OCI-LY7 (cell line): Measurements from ENCODE around the gene PAQR5. TPM values are rescaled to one million over a fixed set of nuclear protein-coding genes. Genes with fewer than 3 reads are reported as not detected.

Experiments used
- BruUV-seq: library from RNA; stranded (reverse); fragments of 400-500 nt; replicated peaks from 2 replicates; lab custom pipeline; 2021; lab: Mats Ljungman, UMichigan
- CTCF ChIA-PET: fragments of 300-600 bp; sonication (Branson Sonifier 250); formaldehyde crosslinking; loops from one replicate; lab custom pipeline; 2022; ENCODE audit warnings: antibody characterized with exemption; ENCODE audit not compliant: unreplicated experiment; lab: Charles Lee
- POLR2A ChIA-PET: fragments of 300-600 bp; sonication (Branson Sonifier 250); formaldehyde crosslinking; loops from one replicate; lab custom pipeline; 2022; ENCODE audit warnings: antibody characterized with exemption; lab: Charles Lee
- DNase-seq: peaks from one replicate; pipeline ENCODE4 v3.0.0-alpha.2; 2015; ENCODE audit warnings: low spot score
- H2AFZ ChIP-seq: fragments of 200-600 bp; sonication (generic), shearing (Covaris generic); 2 replicates; pipeline ENCODE4 v1.6.1; 2014; ENCODE audit warnings: mild to moderate bottlenecking, antibody characterized with exemption, low read length, moderate library complexity
- H3K27ac ChIP-seq: fragments of 200-600 bp; sonication (generic); 2 replicates; pipeline ENCODE4 v1.5.1; 2014; ENCODE audit warnings: mixed run types, low read depth, mild to moderate bottlenecking, moderate library complexity, low read length, inconsistent platforms; ENCODE audit not compliant: poor library complexity, severe bottlenecking
- H3K36me3 ChIP-seq: fragments of 200-600 bp; sonication (generic); 2 replicates; pipeline ENCODE4 v1.6.1; 2014; ENCODE audit warnings: mild to moderate bottlenecking, antibody characterized with exemption, low read length, moderate library complexity, mixed read lengths; ENCODE audit not compliant: insufficient read depth
- H3K4me1 ChIP-seq: fragments of 200-600 bp; sonication (generic); 2 replicates; pipeline ENCODE4 v1.5.1; 2014; ENCODE audit warnings: mild to moderate bottlenecking, low read length; ENCODE audit not compliant: insufficient read depth, poor library complexity, severe bottlenecking
- H3K4me2 ChIP-seq: fragments of 200-600 bp; sonication (generic); 2 replicates; pipeline ENCODE4 v1.6.1; 2014; ENCODE audit warnings: mild to moderate bottlenecking, low read length
- H3K4me3 ChIP-seq: fragments of 200-600 bp; sonication (generic); 2 replicates; pipeline ENCODE4 v1.5.1; 2014; ENCODE audit warnings: mild to moderate bottlenecking, low read depth, low read length; ENCODE audit not compliant: poor library complexity, severe bottlenecking
- H3K79me2 ChIP-seq: fragments of 200-600 bp; sonication (generic); 2 replicates; pipeline ENCODE4 v1.6.1; 2016; ENCODE audit warnings: low read depth, mild to moderate bottlenecking, low read length, moderate library complexity, mixed read lengths; ENCODE audit not compliant: insufficient read depth
- H3K9me2 ChIP-seq: fragments of 200-600 bp; sonication (generic); 2 replicates; pipeline ENCODE4 v1.6.1; 2016; ENCODE audit warnings: mild to moderate bottlenecking, low read length, mixed read lengths; ENCODE audit not compliant: insufficient read depth
- H3K9me3 ChIP-seq: fragments of 200-600 bp; sonication (generic); 2 replicates; pipeline ENCODE4 v1.6.1; 2014; ENCODE audit warnings: mild to moderate bottlenecking, mixed run types, low read length, mixed read lengths
- H4K20me1 ChIP-seq: fragments of 200-600 bp; sonication (generic); 2 replicates; pipeline ENCODE4 v1.6.1; 2014; ENCODE audit warnings: mild to moderate bottlenecking, antibody characterized with exemption, low read length, moderate library complexity, mixed read lengths; ENCODE audit not compliant: insufficient read depth
- CTCF ChIP-seq: fragments of 200-600 bp; sonication (generic); conservative IDR thresholded peaks from 2 replicates; pipeline ENCODE4 v1.5.1; 2014; ENCODE audit warnings: mild to moderate bottlenecking, antibody characterized with exemption, low read length, moderate library complexity, mixed read lengths
- EZH2phosphoT487 ChIP-seq: fragments of 200-600 bp; sonication (generic); IDR thresholded peaks from 2 replicates; pipeline ENCODE4 v1.6.1; 2018; ENCODE audit warnings: low read depth, borderline replicate concordance, mild to moderate bottlenecking, mixed run types, antibody characterized with exemption, low read length, moderate library complexity, mixed read lengths
- intact Hi-C: fragments of 100-400 bp; cut with micrococcal nuclease; formaldehyde crosslinking; loops from one replicate; pipeline ENCODE4 v1.10.0; 2022; ENCODE audit not compliant: unreplicated experiment
- total RNA-seq, 2 experiments: library from RNA; depleted of rRNA in 1 of 2; stranded (reverse); fragments of >200 nt in 1 of 2; shearing (Covaris generic) in 1 of 2; gene quantifications; 2 replicates each; pipeline ENCODE4 v1.2.3, GENCODE V29; 2014 to 2022

PAQR5 gene
- total RNA-seq, 2 experiments from 2014 or later = not detected

- no peak for DNase-seq
- H3K4me1 ChIP-seq = no peaks in the 10 kb centered on the region
- H3K9me3 ChIP-seq = no peaks in the 10 kb centered on the region
- H2AFZ ChIP-seq = no peak overlapping the region
- H3K4me2 ChIP-seq = no peak overlapping the region
- intact Hi-C loops = no loop called here
- ChIA-PET POLR2A (no interaction called here), CTCF (no interaction called here)
- no peak overlapping the region for H3K27ac ChIP-seq
- H3K9me2 ChIP-seq = no peaks in the 10 kb centered on the region
- no peak for TF ChIP-seq EZH2phosphoT487
- no peak for TF ChIP-seq CTCF
- H4K20me1 ChIP-seq = no peaks in the 10 kb centered on the region
- no peak overlapping the region for H3K4me3 ChIP-seq
- H3K79me2 ChIP-seq = no peaks in the 10 kb centered on the region
- BruUV-seq = no TSS peak
- no peaks in the 10 kb centered on the region for H3K36me3 ChIP-seq
These were observed 914 bp upstream of the PAQR5 start for GRCh38 chr15:69297642-69298353.

- Histone ChIP-seq H2AFZ (no peak overlapping the region), H4K20me1 (no peaks in the 10 kb centered on the region), H3K36me3 (no peaks in the 10 kb centered on the region), H3K4me1 (no peaks in the 10 kb centered on the region), H3K4me2 (no peak overlapping the region), H3K4me3 (no peak overlapping the region), H3K9me3 (no peaks in the 10 kb centered on the region), H3K9me2 (no peaks in the 10 kb centered on the region), H3K27ac (no peak overlapping the region), H3K79me2 (no peaks in the 10 kb centered on the region)
- no peak for DNase-seq
- TF ChIP-seq CTCF (no peak), EZH2phosphoT487 (no peak)
- CTCF ChIA-PET = no interaction called here
- BruUV-seq = no TSS peak
- POLR2A ChIA-PET = no interaction called here
- intact Hi-C loops = no loop called here
These were observed 387 bp upstream of the PAQR5 start for GRCh38 chr15:69298354-69298696.

GRCh38 chr15:69299451-69299886 lies 757 bp downstream of the PAQR5 start:
- CTCF ChIA-PET = no interaction called here

More at GRCh38 chr15:69299451-69299886, 757 bp downstream of the PAQR5 start:
- Histone ChIP-seq H3K4me1 (no peaks in the 10 kb centered on the region), H4K20me1 (no peaks in the 10 kb centered on the region), H3K36me3 (no peaks in the 10 kb centered on the region), H3K9me2 (no peaks in the 10 kb centered on the region), H3K79me2 (no peaks in the 10 kb centered on the region), H3K4me3 (no peak overlapping the region), H3K9me3 (no peaks in the 10 kb centered on the region), H3K4me2 (no peak overlapping the region), H2AFZ (no peak overlapping the region), H3K27ac (no peak overlapping the region)
- TF ChIP-seq EZH2phosphoT487 (no peak), CTCF (no peak)
- intact Hi-C loops = no loop called here
- no TSS peak for BruUV-seq
- DNase-seq = no peak
- POLR2A ChIA-PET = interaction anchor here (0.5 kb wide), 1 partner anchor 1354 kb away, joined by 3 read pairs; no protein-coding TSS in a partner anchor
